ENCODE measurements around the gene PAX8. TPM values are rescaled to one million over a fixed set of nuclear protein-coding genes. Genes with fewer than 3 reads are reported as not detected.

Gene PAX8
- total and polyA plus RNA-seq, 2 experiments from 2014 or later = 0.16 TPM; not detected in 1

- TF ChIP-seq EZH2 (IDR thresholded peaks at IDR 0.05; ENCODE audit: borderline replicate concordance) (no peak), EZH2phosphoT487 (IDR thresholded peaks at IDR 0.05; ENCODE audit: low read depth, severe bottlenecking, unreplicated experiment) (no peak), CTCF (IDR thresholded peaks at IDR 0.05; ENCODE audit: poor library complexity) (no peak)
- Histone ChIP-seq H3K36me3 (replicated peaks; ENCODE audit: insufficient read depth, low read depth) (no peaks in the 10 kb centered on the region), H4K20me1 (ENCODE audit: insufficient read depth, poor library complexity, severe bottlenecking) (no peaks in the 10 kb centered on the region), H3K9me2 (replicated peaks; ENCODE audit: insufficient read depth) (no peaks in the 10 kb centered on the region), H3K4me3 (no peak overlapping the region), H3K9me3 (ENCODE audit: low read depth) (no peaks in the 10 kb centered on the region), H2AFZ (no peak overlapping the region), H3K4me1 (ENCODE audit: insufficient read depth) (peaks cover 10% of the 10 kb centered on the region), H3K27ac (no peak overlapping the region), H3K4me2 (no peak overlapping the region), H3K27me3 (no peaks in the 10 kb centered on the region), H3K79me2 (no peaks in the 10 kb centered on the region)
- WGBS (ENCODE audit: low lambda C conversion rate, missing lambda C conversion rate) = 93% methylated on average over 1 of the region's 1 CpG
- DNase-seq (ENCODE audit: low spot score) = no peak
Measured at GRCh38 chr2:113223813-113224212, 54.9 kb downstream of the PAX8 start.

- DNase-seq (ENCODE audit: low spot score) = no peak
- Histone ChIP-seq H3K9me2 (replicated peaks; ENCODE audit: insufficient read depth) (no peaks in the 10 kb centered on the region), H3K27me3 (no peaks in the 10 kb centered on the region), H3K79me2 (no peaks in the 10 kb centered on the region), H3K27ac (no peak overlapping the region), H3K4me2 (no peak overlapping the region), H3K4me1 (ENCODE audit: insufficient read depth) (peaks cover 27% of the 10 kb centered on the region), H4K20me1 (ENCODE audit: insufficient read depth, poor library complexity, severe bottlenecking) (no peaks in the 10 kb centered on the region), H3K4me3 (no peak overlapping the region), H2AFZ (no peak overlapping the region), H3K36me3 (replicated peaks; ENCODE audit: insufficient read depth, low read depth) (no peaks in the 10 kb centered on the region), H3K9me3 (ENCODE audit: low read depth) (no peaks in the 10 kb centered on the region)
- WGBS (ENCODE audit: low lambda C conversion rate, missing lambda C conversion rate) = 79% methylated on average over 6 of the region's 6 CpGs
- no peak for TF ChIP-seq EZH2phosphoT487 (IDR thresholded peaks at IDR 0.05; ENCODE audit: low read depth, severe bottlenecking, unreplicated experiment)
- TF ChIP-seq EZH2 (IDR thresholded peaks at IDR 0.05; ENCODE audit: borderline replicate concordance) = no peak
- no peak for TF ChIP-seq CTCF (IDR thresholded peaks at IDR 0.05; ENCODE audit: poor library complexity)
Measured at GRCh38 chr2:113221846-113222245, 56.9 kb downstream of the PAX8 start.

- H4K20me1 ChIP-seq (ENCODE audit: insufficient read depth, poor library complexity, severe bottlenecking) = no peaks in the 10 kb centered on the region
- TF ChIP-seq CTCF (IDR thresholded peaks at IDR 0.05; ENCODE audit: poor library complexity) = no peak
- TF ChIP-seq EZH2 (IDR thresholded peaks at IDR 0.05; ENCODE audit: borderline replicate concordance) = no peak
- no peak overlapping the region for H3K27ac ChIP-seq
- no peak for DNase-seq (ENCODE audit: low spot score)
- H3K36me3 ChIP-seq (replicated peaks; ENCODE audit: insufficient read depth, low read depth) = no peaks in the 10 kb centered on the region
- WGBS (ENCODE audit: low lambda C conversion rate, missing lambda C conversion rate) = 81% methylated on average over 6 of the region's 6 CpGs
- H3K9me3 ChIP-seq (ENCODE audit: low read depth) = no peaks in the 10 kb centered on the region
- H3K4me3 ChIP-seq = no peak overlapping the region
- peaks cover 28% of the 10 kb centered on the region for H3K4me1 ChIP-seq (ENCODE audit: insufficient read depth)
- no peaks in the 10 kb centered on the region for H3K9me2 ChIP-seq (replicated peaks; ENCODE audit: insufficient read depth)
- H3K79me2 ChIP-seq = no peaks in the 10 kb centered on the region
- H3K27me3 ChIP-seq = no peaks in the 10 kb centered on the region
- H2AFZ ChIP-seq = no peak overlapping the region
- no peak overlapping the region for H3K4me2 ChIP-seq
Measured at GRCh38 chr2:113220970-113221708, 57.6 kb downstream of the PAX8 start.

Data from hepatocyte (in vitro differentiated cells).